Omental fat pad (tissue), 4 donors: ENCODE measurements around the gene DOCK2. TPM values are rescaled to one million over a fixed set of nuclear protein-coding genes. Genes with fewer than 3 reads are reported as not detected.
"Not testable (repeated sequence)": the region's sequence is repeated elsewhere in the genome, so short reads cannot be mapped to it uniquely, and the experiment has no call there.

Source experiments
- ATAC-seq: fragments of 150-250 bp; one replicate; pipeline ENCODE4 v1.9.1; 2016; ENCODE audit warnings: mild to moderate bottlenecking, moderate library complexity; ENCODE audit not compliant: low FRiP score
- DNase-seq: peaks from one replicate; pipeline ENCODE4 v3.0.0-alpha.2; 2019; ENCODE audit warnings: low spot score
- total RNA-seq, 4 donors: library from RNA; depleted of rRNA; stranded (reverse); fragments of >200 nt; gene quantifications; one replicate each; pipeline ENCODE4 v1.1.0, GENCODE V29; 2016
- TF ChIP-seq, protein P1 (sequence below), 3 donors: fragments of 450-650 bp; IDR thresholded peaks; one replicate each; pipeline ENCODE4 v1.5.1; 2016 to 2017; ENCODE audit warnings: antibody characterized with exemption in 3 of 3, mild to moderate bottlenecking in 3 of 3, moderate library complexity in 2 of 3

Gene DOCK2
- total RNA-seq, 4 donors from 2014 or later: 28.4 to 55.6 (median 41.3) TPM

DNA sequence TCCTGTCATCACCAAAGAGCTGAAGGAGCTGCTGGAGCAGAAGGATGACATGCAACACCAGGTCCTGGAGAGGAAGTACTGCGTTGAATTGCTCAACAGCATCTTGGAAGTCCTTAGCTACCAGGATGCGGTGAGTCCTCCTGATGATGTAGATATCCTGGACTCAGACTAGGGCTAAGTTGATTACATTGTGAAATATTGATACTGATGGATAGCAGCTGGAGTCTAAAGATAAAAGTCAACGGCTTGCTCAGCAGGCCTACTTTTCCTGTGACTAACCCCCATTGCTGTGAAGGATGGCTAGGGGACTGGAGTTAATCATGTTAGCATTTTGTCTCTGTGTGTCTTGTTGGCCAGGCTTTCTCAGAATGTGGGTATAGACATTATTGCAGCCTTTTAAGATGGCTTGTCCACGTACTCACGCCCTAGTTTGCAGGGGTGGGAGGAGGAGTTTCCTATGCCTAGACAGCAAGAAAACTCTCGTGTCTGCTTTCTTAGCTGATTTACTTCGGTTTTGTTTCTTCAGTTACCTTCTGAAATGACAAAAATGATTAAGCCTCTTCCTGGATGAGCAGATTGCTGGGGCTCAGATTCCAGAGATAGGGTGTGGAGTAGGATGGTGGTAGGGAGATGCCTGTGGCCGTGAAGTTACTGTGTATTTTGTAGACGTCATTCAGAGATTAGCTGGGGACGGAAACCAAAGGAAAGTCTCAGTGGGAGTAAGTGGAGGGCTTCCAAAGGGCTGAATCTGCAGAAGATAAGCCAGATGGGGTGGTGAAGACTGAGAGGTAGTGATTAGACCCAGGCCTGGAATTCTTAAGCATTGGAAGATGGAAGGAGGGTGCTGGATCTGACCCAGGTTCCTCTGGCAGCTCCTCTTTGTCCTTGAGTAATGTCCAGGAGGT, 166.3 kb downstream of the DOCK2 start:
- ATAC-seq (peak; percentile 87), DNase-seq (no peak)
- TF ChIP-seq, protein P1, sequence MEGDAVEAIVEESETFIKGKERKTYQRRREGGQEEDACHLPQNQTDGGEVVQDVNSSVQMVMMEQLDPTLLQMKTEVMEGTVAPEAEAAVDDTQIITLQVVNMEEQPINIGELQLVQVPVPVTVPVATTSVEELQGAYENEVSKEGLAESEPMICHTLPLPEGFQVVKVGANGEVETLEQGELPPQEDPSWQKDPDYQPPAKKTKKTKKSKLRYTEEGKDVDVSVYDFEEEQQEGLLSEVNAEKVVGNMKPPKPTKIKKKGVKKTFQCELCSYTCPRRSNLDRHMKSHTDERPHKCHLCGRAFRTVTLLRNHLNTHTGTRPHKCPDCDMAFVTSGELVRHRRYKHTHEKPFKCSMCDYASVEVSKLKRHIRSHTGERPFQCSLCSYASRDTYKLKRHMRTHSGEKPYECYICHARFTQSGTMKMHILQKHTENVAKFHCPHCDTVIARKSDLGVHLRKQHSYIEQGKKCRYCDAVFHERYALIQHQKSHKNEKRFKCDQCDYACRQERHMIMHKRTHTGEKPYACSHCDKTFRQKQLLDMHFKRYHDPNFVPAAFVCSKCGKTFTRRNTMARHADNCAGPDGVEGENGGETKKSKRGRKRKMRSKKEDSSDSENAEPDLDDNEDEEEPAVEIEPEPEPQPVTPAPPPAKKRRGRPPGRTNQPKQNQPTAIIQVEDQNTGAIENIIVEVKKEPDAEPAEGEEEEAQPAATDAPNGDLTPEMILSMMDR (IDR thresholded peaks at IDR 0.05): no peak

DNA sequence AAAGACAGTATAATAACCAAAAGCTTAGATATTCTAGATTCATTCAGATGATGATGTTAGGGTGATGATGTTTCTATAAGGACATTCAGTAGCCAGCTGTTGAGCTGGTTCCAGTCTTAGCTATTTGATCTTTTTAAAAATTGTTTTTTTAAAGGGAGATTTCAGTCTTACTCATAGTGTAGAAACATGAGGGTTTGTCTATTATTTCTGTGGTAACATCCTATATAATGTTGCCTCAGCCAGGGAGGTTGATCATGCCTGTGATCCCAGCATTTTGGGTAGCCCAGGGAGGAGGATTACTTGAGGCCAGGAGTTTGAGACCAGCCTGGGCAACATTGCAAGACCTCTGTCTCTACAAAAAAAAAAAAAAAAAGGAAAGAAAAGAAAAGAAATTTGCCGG, 167.8 kb downstream of the DOCK2 start:
- TF ChIP-seq, protein P1 (IDR thresholded peaks at IDR 0.05): no peak
- DNase-seq (no peak), ATAC-seq (no peak)

DNA sequence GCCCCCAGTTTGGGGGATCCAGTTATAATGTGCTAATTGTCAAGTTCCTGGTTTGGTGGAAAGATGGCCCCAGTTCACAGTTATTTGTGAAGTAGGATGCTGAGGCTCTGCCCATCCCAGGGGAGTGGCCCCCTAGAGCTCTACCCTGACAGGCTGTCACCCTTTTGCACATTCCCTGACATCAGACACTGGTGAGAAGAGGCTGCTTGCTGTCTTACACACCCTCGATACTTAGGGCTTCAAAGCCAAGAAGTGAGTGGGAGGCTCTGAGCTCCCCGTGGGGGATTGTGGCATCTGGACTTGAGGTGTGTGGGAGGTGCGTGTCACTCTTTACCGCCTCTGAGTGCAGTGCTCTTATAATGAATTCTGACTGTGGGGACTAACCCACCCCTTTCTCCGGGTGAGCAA, 168.5 kb downstream of the DOCK2 start:
- TF ChIP-seq, protein P1 (IDR thresholded peaks at IDR 0.05): no peak
- no peak for DNase-seq
- no peak for ATAC-seq

DNA sequence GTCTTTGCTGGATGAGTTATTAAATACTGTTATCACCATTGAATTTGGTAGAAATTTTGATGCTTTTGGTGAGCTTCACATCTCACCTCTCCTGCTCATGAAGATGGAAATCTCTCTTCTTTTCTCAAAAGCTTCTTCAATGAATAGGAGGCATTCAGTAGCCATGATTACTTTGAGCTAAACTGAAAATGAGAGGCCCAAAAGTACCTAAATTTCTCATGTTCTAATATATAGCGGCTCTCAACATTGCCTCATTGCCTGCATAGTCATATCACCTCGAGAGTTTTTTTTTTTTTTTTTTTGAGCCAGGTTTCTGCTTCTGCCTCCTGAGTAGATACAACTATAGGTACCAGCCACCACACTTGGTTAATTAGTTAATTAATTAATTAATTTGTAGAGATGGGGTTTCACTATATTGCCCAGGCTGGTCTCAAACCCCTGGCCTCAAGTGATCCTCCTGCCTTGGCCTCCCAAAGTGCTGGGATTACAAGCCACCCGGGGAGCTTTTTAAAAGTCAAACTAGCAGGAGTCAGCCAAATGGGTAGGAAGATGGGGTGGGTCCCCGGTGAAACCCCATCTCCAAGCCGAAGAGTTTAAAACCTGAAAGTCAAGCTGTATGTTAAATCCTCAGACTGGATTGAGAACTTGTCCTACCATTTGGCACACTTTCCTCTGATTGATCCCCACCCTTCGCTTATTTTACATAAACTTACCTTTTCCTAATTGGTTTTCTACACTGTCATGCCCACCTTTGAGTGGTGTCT, 169.0 kb downstream of the DOCK2 start:
- no peak for DNase-seq
- ATAC-seq: no peak
- TF ChIP-seq, protein P1 (IDR thresholded peaks at IDR 0.05): no peak

DNA sequence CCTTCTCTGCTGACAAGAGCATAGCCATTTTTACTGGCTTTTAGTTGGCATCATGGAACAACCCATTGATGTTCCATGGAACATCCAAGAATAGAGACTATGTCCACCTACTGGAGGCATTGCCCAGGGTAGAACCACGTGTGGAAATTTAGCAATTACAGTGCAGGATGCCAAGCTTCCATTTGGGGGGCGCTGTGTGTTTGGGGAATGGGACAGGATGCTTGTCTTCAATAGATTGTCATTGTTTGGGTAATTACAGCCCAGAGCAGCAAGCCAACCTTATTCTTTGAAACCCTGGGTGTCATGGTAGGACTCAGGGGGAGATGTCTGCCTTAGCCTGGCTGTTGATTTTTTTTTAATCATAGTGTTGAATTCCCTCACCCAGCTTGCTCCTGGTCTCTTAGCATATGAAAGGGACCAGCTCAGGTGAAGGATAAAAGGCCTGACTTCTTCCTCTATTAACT, 171.1 kb downstream of the DOCK2 start:
- TF ChIP-seq, protein P1 (IDR thresholded peaks at IDR 0.05): no peak
- no peak for DNase-seq
- no peak for ATAC-seq

DNA sequence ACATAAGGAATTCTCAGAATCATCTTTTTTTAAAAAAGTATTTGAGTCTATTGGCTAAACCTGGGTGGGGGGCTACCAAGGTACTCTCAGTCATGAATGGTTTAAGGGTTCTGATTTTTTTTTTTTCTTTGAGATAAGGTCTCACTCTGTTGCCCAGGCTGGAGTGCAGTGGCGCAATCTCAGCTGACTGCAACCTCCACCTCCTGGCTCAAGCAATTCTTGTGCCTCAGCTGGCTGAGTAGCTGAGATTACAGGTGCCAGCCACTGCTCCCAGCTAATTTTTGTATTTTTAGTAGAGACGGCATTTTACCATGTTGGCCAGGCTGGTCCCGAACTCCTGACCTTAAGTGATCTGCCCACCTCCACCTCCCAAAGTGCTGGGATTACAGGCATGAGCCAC, 171.8 kb downstream of the DOCK2 start:
- not testable (repeated sequence) for ATAC-seq, DNase-seq

DNA sequence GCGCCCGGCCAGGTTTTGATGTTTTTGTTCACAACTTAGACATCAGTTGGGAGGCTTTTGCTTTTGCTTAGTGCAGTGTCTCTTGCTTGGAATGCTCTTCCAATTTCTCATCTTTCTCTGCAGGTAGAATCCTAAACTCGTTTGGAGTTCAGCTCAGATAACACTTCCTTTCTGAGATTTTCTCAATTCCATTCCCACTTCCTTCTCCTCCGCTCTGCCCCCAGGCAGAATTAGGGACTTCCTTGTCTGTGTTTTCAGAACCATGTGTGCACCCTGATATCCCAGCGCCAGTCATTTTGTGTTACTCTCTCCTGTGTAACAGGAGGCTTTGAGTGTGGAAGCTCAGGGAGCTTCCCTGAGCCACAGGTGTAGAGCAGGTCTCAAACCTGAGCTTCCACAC, 172.2 kb downstream of the DOCK2 start:
- no peak for ATAC-seq
- TF ChIP-seq, protein P1 (IDR thresholded peaks at IDR 0.05): no peak

More for the DNA sequence above, 172.2 kb downstream of the DOCK2 start:
- no peak for DNase-seq
